HepG2 (cell line): Measurements from ENCODE around the gene CDHR3. TPM values are rescaled to one million over a fixed set of nuclear protein-coding genes. Genes with fewer than 3 reads are reported as not detected.

ENCODE experiments used
- ISL2 ChIP-seq: sonication (generic); formaldehyde crosslinking; IDR thresholded peaks from 2 replicates; pipeline ENCODE4 v1.5.0; 2020; ENCODE audit warnings: missing genetic modification reagents
- LCORL ChIP-seq, 2 experiments: fragments of 450-650 bp in 1 of 2; sonication (generic) in 1 of 2; formaldehyde crosslinking in 1 of 2; IDR thresholded peaks; 2 replicates each; pipeline versions ENCODE4 v1.5.0 to v1.6.1; 2017 to 2020; ENCODE audit warnings: antibody characterized with exemption in 1 of 2, missing genetic modification reagents in 1 of 2
- NFATC3 ChIP-seq: sonication (generic); formaldehyde crosslinking; IDR thresholded peaks from 2 replicates; pipeline ENCODE4 v1.5.1; 2020; ENCODE audit warnings: mild to moderate bottlenecking, missing genetic modification reagents
- POLR2AphosphoS2 ChIP-seq: IDR thresholded peaks from 2 replicates; pipeline ENCODE4 v1.6.1; 2011; ENCODE audit warnings: low read depth, low read length, improper control_type of control experiment
- SPEN ChIP-seq: sonication (generic); formaldehyde crosslinking; IDR thresholded peaks from 2 replicates; pipeline ENCODE4 v1.5.1; 2020; ENCODE audit warnings: low read depth, mild to moderate bottlenecking, missing genetic modification reagents
- THAP8 ChIP-seq: sonication (generic); formaldehyde crosslinking; IDR thresholded peaks from 2 replicates; pipeline ENCODE4 v1.5.1; 2020; ENCODE audit warnings: missing genetic modification reagents, mild to moderate bottlenecking, borderline replicate concordance
- ZBTB21 ChIP-seq: sonication (generic); formaldehyde crosslinking; IDR thresholded peaks from 2 replicates; pipeline ENCODE4 v1.4.0; 2020; ENCODE audit warnings: missing genetic modification reagents
- ZBTB33 ChIP-seq: sonication (generic); formaldehyde crosslinking; IDR thresholded peaks from 2 replicates; pipeline ENCODE4 v1.4.0; 2020; ENCODE audit warnings: missing genetic modification reagents
- ZFP41 ChIP-seq: sonication (generic); formaldehyde crosslinking; IDR thresholded peaks from 2 replicates; pipeline ENCODE4 v1.4.0; 2020; ENCODE audit warnings: mild to moderate bottlenecking, missing genetic modification reagents, borderline replicate concordance
- ZNF552 ChIP-seq: sonication (generic); formaldehyde crosslinking; IDR thresholded peaks from 2 replicates; pipeline ENCODE4 v1.9.0; 2022; ENCODE audit warnings: missing genetic modification reagents, mild to moderate bottlenecking, borderline replicate concordance
- ZNF644 ChIP-seq: IDR thresholded peaks from 2 replicates; pipeline ENCODE4 v1.6.1; 2016; ENCODE audit warnings: low read depth
- polyA plus RNA-seq, 8 experiments: library from polyadenylated mRNA; depleted of rRNA in 3 of 8; stranded (reverse) in 7 of 8; unstranded in 1 of 8; fragments of >200 nt; fragmentation: Illumina TruSeq in 4 of 8; extraction: Trizol in 4 of 8; gene quantifications; 2 replicates each; pipeline versions ENCODE4 v1.2.1 to v1.2.3, GENCODE V29; 2011 to 2016; ENCODE audit warnings: low read depth in 4 of 8, missing spikeins in 1 of 8, mixed read lengths in 1 of 8; ENCODE audit not compliant: insufficient read depth in 1 of 8
- total RNA-seq, 5 experiments: library from RNA; depleted of rRNA; stranded (reverse); fragments of >200 nt; fragmentation: Illumina TruSeq; extraction: Trizol; gene quantifications; 2 replicates each; pipeline ENCODE4 v1.2.3, GENCODE V29; 2016; ENCODE audit warnings: low read depth in 1 of 5

CDHR3 gene
- total and polyA plus RNA-seq, 2 of the 13 experiments (the other 11 are each of a cell fraction or from before 2014, with no cell fraction given), result 6.5 to 11.8 TPM

GRCh38 chr7:106064771-106065574, 101.9 kb downstream of the CDHR3 start (continued):
- TF ChIP-seq ZBTB33, result no peak
- no peak for TF ChIP-seq ISL2
- no peak for TF ChIP-seq ZBTB21 (CRISPR knock-in tag)
- TF ChIP-seq THAP8 (CRISPR knock-in tag), result no peak
- TF ChIP-seq ZNF644, result 0 out of 2 replicates have a peak, but pooled peaks have one; percentile 65
- peak; percentile 33; the same call in 1 of the 2 replicates for TF ChIP-seq SPEN
- TF ChIP-seq NFATC3, result no peak
- TF ChIP-seq LCORL (IDR thresholded peaks at IDR 0.05), result no peak
- TF ChIP-seq LCORL (CRISPR knock-in tag; IDR thresholded peaks at IDR 0.05), result peak; percentile 78; the same call in 1 of the 2 replicates
- TF ChIP-seq ZFP41 (CRISPR knock-in tag), result no peak
- no peak for TF ChIP-seq POLR2AphosphoS2
- TF ChIP-seq ZNF552 (CRISPR knock-in tag), result no peak
